HG03097 (cell line): Measurements from ENCODE around the gene SHROOM3.

Experiments
- ATAC-seq: cut with Tn5 transposase; IDR thresholded peaks from one replicate; pipeline ENCODE4 v1.9.1; 2021; ENCODE audit not compliant: unreplicated experiment, low FRiP score

Gene SHROOM3

DNA sequence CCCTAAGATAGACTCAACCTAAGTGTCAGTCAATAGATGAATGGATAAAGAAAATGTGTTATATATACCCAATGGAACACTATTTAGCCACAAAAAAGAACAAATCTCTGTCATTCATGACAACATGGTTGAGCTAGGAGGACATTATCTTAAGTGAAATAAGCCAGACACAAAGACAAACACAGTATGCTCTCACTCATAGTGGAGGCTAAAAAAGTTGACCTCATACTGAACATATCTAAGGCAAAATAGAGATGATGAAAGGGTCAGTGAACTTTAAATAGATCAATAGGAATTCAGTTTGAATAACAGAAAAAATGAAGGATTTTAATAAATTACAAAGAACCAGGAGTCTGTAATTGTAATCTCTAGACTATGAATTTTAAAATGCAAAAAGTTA lies 356.4 kb downstream of the SHROOM3 start:
- no peak for ATAC-seq

DNA sequence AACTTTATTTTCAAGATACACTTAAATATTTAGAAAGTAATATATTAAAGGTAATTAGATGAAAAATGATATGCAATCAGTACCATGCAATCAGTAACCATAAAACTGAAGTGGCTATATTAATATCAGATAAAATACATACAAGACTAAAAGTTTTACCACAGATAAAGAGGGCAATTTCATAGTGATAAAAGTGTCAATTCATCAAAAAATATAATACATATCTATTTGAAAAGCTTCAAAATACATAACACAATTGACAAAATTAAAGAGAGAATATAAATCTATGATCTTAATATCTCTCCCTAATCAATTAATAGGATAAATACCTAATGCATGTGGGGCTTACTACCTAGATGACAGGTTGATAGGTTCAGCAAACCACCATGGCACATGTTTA lies 357.4 kb downstream of the SHROOM3 start:
- ATAC-seq: no peak

DNA sequence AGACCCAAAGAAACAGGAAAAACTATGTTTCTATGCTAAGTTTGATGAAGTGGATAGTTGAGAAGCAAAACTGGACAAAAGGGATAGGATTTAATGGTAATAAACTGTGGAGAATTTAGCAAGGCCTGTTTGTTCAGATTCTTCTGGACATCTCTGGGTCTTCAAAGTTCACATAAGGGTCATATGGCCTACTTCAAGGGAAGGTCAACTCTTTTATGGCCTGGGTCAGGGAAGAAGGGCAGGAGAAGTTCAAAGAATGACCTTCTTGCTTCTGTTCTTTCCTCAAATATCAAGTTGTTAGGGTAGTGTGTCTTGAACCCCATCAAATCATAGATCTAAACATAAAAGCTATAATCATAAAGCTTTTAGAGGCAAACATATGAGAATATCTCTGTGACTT lies 360.2 kb downstream of the SHROOM3 start:
- ATAC-seq: no peak

DNA sequence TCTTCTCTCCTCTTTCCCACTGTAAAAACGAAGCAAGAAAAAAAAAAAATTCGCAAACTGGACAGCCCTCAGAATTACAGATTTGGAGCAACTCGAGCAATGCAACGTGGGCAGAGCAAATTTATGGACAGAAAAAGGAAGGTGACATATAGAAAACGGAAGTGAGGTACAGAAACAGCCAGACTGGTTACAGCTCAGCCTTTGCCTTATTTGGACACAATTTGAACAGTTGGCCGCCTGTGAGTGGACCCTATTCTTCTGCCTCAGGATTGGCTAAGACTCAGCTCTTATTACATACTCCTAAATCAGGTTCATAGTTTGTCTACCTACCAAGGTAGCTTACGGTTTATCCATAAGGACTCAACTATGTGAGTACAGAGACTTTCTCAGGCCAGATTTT lies 364.1 kb downstream of the SHROOM3 start:
- ATAC-seq: no peak

DNA sequence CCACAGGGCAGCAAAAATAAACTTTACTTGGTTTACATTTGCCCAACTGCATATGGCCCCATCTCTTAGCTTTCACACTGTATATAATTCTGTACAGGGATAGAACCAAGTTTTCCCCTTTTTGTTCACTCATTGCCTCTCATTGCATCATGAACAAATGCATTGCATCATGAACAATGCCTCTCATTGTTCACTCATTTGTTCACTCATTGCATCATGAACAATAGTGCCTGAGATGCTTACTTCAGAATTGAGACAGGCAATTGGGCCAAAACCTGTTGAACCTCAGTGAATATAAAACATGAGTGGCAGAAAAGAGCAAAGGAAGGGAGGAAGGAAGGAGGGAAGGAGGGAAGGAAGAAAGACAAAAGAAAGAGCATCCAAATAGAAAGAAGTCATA lies 364.7 kb downstream of the SHROOM3 start:
- ATAC-seq: no peak

DNA sequence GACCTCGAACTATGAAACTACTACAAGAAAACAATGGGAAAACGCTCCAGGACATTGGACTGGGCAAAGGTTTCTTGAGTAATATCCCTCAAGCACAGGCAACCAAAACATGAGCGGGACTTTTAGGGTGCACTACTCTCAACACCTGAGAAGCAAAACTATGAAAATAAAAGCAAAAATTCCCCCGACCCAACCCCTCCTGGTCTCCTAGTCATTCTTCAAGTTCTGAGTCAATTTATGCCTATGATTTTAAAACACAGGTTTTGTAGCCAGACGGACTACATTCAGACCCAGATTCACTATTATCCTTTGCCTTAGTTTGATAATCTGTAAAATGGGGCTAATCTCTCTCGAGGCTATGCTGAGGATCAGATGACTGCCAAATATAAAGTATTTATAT lies 365.9 kb downstream of the SHROOM3 start:
- ATAC-seq: no peak

DNA sequence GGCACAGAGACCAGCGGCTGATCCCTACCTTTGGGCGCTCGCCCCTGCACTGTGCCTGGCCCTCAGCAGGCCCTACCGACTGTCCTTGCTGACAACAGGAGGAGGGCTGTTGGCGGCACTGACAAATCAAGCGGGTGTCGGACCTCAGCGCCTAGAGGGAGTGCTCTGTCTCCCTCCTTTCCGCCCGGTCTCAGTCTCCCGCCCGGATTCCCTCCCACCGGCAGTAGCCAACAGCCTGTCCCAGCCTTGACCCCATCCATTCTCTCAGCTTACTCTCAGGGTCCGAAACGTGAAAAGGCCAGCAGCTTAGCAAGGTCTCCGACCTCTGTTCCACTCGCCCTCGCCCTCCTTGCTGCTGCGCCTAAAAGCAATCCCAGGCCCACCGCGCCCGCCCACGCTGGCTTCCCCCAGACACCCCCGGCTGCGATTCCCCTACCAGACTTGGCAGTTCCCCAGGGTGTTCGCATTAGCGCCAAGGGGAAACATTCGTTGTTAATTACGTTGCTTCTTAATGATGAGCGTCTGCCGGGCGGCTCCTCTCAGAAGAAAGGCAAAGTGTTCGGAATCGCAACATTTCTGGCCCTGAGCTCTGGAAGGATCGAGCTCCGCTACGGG lies 366.7 kb downstream of the SHROOM3 start:
- ATAC-seq: no peak

DNA sequence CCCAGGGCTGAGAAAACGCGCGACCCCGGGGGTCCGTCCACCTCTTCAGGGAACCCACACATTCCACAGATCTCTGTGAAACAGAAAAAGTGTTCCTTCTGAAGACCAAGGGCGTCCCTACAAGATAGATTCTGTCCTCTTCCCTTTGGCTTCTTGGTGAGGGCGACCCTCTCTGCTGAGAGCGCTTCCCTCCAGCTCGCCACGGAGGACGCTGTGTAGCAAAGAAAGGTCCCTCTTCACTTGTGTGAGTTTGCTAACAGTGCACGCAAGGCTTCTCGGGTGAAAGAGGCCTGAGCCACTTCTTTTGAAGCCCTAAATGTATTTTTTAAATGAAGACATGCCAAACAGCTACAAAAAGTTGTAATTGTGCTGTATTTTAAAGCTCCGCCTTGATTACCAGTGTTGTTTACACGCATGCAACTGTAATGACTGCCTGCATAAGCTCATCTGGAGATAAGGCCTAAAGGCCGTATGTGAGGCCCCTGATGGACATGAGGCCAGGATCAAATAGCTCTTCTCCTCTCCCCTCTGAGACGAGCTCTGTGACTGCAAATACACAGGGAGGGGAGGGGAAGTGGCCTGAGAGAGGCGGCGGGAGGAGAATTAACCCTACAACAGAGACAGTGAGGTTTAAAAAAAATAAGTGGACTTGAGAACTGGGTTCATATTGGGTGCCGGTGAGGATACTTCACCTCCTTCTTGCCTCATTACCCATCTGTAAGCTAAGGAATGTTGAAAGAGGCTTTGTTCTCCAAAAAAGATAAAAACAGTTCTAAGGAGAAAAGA lies 367.4 kb downstream of the SHROOM3 start:
- no peak for ATAC-seq

DNA sequence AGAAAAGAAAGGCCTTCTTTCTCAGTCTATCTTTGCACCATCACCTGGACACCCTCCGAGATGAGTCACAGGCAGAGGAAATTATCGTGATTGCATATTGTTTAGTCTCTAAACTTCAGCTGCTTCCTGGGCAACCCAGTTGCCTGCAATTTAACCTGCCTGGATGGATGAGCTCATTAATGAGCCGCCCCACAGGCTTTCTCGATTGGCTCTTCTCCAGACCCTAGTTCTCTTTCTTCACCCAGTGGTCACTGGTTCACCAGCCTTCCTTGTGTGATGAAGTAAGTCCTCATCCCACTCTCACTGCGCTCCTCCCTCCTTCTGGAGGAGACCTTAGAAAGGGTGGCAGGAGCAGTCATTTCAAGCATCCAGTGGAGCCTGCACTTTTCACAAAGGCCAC lies 368.5 kb downstream of the SHROOM3 start:
- no peak for ATAC-seq

DNA sequence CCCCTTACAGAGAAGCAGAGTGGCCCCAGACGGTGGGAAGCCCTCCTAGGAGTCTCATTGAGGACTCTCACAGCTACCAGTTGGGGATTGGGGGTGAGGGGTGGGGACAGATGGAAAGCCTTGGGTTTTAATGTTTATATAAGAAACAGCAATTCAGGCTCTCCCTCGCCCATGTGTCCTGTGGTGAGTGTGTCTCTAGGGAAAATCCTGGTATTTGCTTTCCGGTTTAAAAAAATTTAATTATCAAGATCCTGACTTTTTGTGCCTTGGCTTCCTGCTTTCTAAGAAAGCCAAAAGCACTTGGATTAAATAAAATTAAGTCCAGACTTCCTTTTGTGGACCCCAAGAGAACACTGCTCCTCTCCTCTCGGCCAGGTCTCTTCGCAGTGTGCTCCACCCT lies 369.1 kb downstream of the SHROOM3 start:
- ATAC-seq: no peak

DNA sequence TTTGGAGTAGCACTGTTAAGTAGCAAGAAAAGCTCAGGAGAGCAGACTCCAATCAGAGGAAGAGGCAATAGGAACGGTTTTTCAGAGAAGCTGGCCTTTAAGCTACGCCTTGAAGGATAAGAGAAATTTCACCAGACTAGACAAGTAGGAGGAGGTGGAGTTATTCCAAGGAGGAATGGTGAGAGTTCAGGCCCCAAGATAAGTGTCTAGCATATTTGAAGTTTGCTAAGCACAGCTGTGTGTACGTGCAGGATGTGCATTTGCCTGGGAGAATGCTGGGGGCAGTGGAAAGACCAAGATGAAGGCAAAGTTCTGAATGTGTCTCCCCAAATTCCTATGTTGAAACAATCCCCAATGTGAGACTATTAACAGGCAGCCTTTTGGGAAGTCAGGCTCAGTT lies 371.3 kb downstream of the SHROOM3 start:
- ATAC-seq: no peak

DNA sequence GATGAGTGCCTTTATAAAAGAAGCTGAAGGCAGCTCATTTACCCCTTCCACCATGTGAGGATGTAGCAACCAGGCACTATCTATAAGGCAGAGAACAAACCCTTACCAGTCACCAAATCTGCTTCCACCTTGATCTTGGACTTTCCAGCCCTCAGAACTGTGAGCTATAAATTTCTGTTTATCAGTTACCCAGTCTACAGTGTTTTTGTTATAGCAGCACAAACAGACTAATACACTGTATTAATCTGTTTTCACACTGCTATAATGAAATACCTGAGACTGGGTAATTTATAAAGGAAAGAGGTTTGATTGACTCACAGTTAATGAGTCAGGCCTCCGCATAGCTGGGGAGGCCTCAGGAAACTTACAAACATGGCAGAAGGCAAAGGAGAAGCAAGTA lies 371.7 kb downstream of the SHROOM3 start:
- ATAC-seq: no peak

DNA sequence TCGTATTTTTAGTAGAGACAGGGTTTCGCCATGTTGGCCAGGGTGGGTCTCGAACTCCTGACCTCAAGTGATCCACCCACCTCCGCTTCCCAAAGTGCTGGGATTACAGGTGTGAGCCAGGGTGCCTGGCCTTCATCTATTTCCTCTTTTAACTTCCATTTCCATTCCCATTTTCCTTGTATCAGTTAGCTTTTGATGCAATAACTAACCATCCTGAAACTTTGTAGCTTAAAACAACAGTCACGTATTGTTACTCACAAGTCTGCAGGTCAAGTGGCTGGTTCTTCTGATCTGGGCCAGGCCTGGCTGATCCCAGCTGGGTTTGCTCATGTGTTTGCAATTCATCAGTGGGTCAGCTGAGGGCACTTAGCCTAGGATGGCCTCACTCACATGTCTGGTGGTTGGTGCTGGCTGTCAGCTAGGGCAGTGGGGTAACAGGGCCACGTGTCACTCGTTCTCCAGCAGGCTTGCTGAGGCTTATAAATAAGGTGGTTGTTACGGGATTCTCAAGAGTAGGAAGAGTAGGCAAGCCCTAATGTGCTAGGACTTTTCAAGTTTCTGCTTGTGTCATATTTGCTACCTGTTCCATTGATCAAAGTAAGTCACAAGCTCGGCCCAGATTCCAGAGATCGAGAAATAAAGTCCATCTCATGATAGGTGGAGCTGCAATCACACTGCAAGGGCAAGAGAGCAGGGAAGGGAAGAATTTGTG lies 374.7 kb downstream of the SHROOM3 start:
- ATAC-seq: no peak

DNA sequence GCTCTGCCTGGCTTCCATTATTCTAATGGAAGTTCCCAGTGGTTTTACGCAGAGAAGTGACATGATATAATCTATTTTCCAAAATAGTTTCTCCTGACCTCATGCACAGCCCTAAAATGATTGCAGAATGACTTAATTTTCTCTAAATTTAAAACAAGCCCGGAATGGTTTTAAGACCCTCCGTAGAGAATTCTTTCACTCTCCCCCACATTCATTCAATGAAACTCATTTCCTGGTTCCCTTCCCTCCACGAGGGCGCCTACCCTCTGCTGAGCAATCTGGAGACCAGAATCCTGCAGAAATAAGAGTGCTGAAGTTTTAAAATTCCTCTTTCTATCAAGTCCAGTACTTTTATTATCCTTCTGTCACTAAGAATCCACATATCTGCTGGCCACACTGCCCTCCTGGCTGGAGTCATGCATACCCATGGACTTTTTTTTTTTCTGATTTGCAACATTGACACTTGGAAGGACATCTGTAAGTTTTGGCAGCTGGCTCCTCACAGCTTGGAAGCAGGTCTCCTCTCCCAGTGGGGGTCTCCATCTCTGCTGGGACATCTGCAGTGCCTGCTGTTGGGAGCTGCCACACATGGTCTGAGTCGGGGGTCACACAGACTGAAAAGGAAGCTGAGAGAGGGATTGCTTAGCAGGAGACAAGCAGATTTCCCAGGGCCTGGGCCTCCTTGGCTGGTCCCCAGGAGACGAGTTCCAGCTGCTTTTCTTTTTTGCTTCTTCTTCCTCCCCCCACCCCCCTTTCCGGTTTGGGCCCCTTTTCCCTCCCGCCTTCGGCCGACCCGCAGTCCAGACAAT lies 376.8 kb downstream of the SHROOM3 start:
- no peak for ATAC-seq

DNA sequence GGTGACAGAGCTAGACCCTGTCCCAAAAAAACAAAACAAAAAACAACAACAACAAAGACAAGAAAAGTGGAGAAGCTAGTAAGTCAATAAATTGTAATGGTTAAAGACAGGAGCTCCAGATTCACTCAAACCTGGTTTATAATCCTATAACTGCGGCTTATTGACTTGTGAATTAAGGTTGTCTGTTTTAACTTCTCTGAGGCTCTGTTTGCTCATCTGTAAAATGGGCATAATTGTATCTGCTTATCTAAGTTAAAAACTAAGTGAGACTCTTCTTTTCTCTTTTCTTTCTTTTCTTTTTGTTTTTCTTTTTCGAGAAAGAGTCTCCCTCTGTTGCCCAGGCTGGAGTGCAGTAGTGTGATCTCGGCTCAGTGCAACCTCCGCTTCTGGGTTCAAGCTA lies 378.0 kb downstream of the SHROOM3 start:
- no peak for ATAC-seq

DNA sequence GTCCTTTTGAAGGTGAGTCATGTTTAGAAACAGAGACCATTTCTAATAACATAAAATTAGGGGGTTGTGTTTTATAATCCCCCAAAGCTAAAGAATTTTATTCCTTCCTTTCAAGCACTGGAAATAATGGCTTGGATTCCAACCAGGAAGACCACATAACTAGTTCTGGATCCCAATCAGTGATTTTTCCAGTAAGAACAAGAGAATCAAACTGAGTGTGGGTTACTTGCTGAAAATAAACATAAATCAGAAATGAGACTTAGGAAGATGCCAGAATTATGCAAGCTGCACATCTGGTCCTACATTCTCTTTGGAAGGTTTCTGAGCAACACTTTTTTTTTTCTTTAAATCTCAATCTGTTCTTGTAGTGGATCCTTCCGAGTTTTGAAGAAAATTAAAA lies 386.6 kb downstream of the SHROOM3 start:
- no peak for ATAC-seq

DNA sequence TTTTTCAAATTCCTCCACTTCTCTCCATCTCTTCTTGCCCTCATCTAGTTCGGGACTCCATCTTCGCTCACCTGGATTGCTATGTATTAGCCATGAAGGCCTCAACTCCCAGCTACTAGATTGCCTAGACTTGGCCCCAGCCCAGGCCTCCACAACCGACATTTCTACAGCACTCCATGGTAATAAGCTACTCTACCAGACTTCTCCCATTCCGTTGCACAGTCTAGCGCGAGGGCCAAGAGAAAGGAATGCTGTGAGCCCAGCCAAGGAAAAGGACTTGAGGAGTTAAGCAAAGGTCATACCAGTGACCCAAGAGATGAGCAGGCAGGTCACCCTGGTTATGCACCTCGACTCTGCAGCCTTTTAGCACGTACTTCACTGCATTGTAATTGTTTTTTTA lies 387.3 kb downstream of the SHROOM3 start:
- no peak for ATAC-seq

DNA sequence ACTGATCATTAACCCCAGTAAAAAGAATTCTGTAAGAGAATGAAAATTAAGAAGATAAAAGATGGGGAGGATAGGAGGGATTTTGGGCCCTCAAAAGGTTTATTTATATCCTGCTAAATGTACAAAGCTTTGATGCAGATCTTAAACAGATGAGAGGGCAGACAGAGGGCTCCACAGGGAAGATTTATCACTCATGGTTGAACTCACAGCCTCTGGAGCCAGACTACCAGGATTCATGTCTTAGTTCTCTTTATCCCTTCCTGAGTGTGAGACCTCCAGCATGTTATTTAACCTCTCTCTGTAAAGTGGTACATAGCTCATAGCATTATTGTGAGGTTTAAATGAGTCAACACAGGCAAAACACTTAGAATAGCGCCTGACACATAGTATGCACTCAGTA lies 388.5 kb downstream of the SHROOM3 start:
- no peak for ATAC-seq

DNA sequence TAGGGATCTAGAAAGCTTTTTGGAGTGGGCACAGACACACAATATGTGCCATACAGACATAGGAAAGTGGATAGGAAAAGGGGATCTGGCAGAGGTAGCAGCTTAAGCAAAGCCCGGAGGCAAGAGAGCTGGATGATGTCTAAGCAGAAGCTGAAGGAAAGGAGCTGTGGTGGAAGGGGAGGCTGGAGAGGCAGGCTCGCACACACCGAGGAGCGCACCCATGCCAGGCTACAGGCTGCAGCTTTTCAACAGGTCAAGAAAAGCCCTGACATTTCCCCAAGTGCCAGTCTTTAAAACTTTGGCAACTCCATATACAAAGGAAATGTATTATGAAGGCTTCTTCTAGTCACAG lies 395.6 kb downstream of the SHROOM3 start:
- no peak for ATAC-seq

DNA sequence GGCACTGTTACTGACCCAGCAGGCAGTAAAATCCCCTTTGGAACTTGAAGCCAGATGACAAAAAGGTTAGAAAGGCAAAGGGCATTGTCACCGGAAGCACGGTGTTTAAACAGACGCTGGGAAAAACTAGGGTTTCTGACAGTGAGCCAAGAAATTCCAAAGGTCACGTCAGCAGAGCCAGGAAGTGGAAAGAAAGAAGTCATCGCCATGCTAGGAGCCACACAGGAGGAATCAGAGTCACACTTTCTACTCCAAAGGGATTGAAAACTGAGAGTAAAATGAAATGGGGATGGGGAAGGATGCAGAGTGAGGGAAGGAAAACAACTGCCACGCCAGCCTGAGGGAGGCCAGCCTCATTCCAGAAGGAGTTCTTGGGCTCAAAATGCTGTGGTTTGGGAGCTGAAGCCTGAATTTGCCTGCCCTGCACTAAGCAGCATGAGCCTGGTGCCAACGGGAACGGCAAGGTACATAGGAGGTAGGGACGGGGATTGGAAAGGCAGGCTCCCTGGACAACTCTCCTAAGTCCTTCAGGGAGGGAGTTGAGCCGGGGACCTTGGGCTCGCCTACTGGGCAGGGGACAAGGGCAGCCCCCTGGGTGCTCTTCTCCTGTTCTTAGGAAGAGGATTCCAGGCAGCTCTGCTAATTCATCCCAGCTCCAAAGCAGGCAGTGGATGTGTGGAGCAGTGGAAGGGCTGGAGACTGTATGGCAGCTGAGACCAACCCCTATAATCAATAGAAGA lies 396.1 kb downstream of the SHROOM3 start:
- no peak for ATAC-seq
